NB4 (cell line): ENCODE results near the gene SH3BP1.
"Not testable (repeated sequence)": the region's sequence is repeated elsewhere in the genome, so short reads cannot be mapped to it uniquely, and the experiment has no call there.

Source experiments
- DNase-seq: peaks from one replicate; pipeline ENCODE4 v3.0.0; 2010; ENCODE audit warnings: low read depth
- H3K4me3 ChIP-seq: one replicate; pipeline ENCODE4 v1.5.1; 2011; ENCODE audit warnings: mild to moderate bottlenecking, low read depth, low read length, moderate library complexity
- CTCF ChIP-seq: IDR thresholded peaks from one replicate; pipeline ENCODE4 v1.5.1; 2012; ENCODE audit warnings: low read depth, low read length
- MAX ChIP-seq: IDR thresholded peaks from 2 replicates; pipeline ENCODE4 v1.6.1; 2011; ENCODE audit warnings: low read depth, low read length
- MYC ChIP-seq: IDR thresholded peaks from 2 replicates; pipeline ENCODE4 v1.6.1; 2011; ENCODE audit warnings: low read depth, low read length
- POLR2A ChIP-seq: IDR thresholded peaks from 2 replicates; pipeline ENCODE4 v1.6.1; 2011; ENCODE audit warnings: mild to moderate bottlenecking; ENCODE audit not compliant: insufficient read length; ENCODE audit errors: extremely low read depth

Gene SH3BP1

GRCh38 chr22:37601540-37602442 lies 37.7 kb upstream of the SH3BP1 start:
- H3K4me3 ChIP-seq: peak overlapping the region; percentile 42

GRCh38 chr22:37602546-37603277 lies 36.8 kb upstream of the SH3BP1 start:
- not testable (repeated sequence) for H3K4me3 ChIP-seq, DNase-seq

More at GRCh38 chr22:37601540-37602442, 37.7 kb upstream of the SH3BP1 start:
- TF ChIP-seq MAX (peak; percentile 57; the same call in 1 of the 2 replicates), CTCF (no peak), POLR2A (peak; percentile 32), MYC (peak; percentile 41; the same call in 1 of the 2 replicates)
- peak; percentile 96 for DNase-seq

GRCh38 chr22:37604074-37604473 lies 35.4 kb upstream of the SH3BP1 start:
- no peak for DNase-seq
- no peak overlapping the region for H3K4me3 ChIP-seq
- TF ChIP-seq CTCF: no peak
- TF ChIP-seq POLR2A: no peak
- TF ChIP-seq MAX: no peak
- no peak for TF ChIP-seq MYC

- no peak overlapping the region for H3K4me3 ChIP-seq
- TF ChIP-seq POLR2A: no peak
- peak; percentile 48; the same call in 1 of the 2 replicates for TF ChIP-seq MAX
- DNase-seq: no peak
Observed at GRCh38 chr22:37604875-37605274, 34.6 kb upstream of the SH3BP1 start.

- H3K4me3 ChIP-seq: no peak overlapping the region
Observed at GRCh38 chr22:37607010-37607934, 32.2 kb upstream of the SH3BP1 start.

More at GRCh38 chr22:37607010-37607934, 32.2 kb upstream of the SH3BP1 start:
- TF ChIP-seq POLR2A (no peak), CTCF (peak; percentile 93), MYC (no peak)
- peak; percentile 75 for DNase-seq
